Measurements from ENCODE around the gene LRP11.

LRP11 gene

GRCh38 chr6:149899926-149900619, 35.9 kb upstream of the LRP11 start:
- TF ChIP-seq CTCF (IDR thresholded peaks at IDR 0.05) = no peak

- no peak for TF ChIP-seq CTCF (IDR thresholded peaks at IDR 0.05)
Measured at GRCh38 chr6:149899486-149899885, 35.3 kb upstream of the LRP11 start.

- TF ChIP-seq CTCF (IDR thresholded peaks at IDR 0.05) = no peak
Measured at GRCh38 chr6:149898966-149899365, 34.8 kb upstream of the LRP11 start.

- TF ChIP-seq CTCF (IDR thresholded peaks at IDR 0.05) = no peak
Measured at GRCh38 chr6:149897855-149898744, 33.9 kb upstream of the LRP11 start, which contains the start of gene RAET1E. TSS of gene RAET1E (minus strand) at chr6:149898113. CDS start at chr6:149890901, 7,212 bp downstream.

GRCh38 chr6:149897015-149897697, 33.0 kb upstream of the LRP11 start:
- TF ChIP-seq CTCF (IDR thresholded peaks at IDR 0.05) = no peak

GRCh38 chr6:149896491-149896890, 32.3 kb upstream of the LRP11 start:
- no peak for TF ChIP-seq CTCF (IDR thresholded peaks at IDR 0.05)

- TF ChIP-seq CTCF (IDR thresholded peaks at IDR 0.05) = no peak
Measured at GRCh38 chr6:149895833-149896271, 31.7 kb upstream of the LRP11 start.
